HG03196 (cell line): ENCODE data around the gene PI4K2B.
"Not testable (repeated sequence)": the region's sequence is repeated elsewhere in the genome, so short reads cannot be mapped to it uniquely, and the experiment has no call there.

Experiments
- ATAC-seq: cut with Tn5 transposase; IDR thresholded peaks from one replicate; pipeline ENCODE4 v1.9.1; 2021; ENCODE audit not compliant: unreplicated experiment

The PI4K2B gene

GRCh38 chr4:25233737-25234389 lies at the start of gene PI4K2B:
PI4K2B (plus strand) TSS chr4:25234033; CDS start chr4:25234164, 131 bp downstream.
- ATAC-seq = peak; percentile 75

GRCh38 chr4:25184056-25184455 lies 49.8 kb upstream of the PI4K2B start:
- no peak for ATAC-seq

DNA sequence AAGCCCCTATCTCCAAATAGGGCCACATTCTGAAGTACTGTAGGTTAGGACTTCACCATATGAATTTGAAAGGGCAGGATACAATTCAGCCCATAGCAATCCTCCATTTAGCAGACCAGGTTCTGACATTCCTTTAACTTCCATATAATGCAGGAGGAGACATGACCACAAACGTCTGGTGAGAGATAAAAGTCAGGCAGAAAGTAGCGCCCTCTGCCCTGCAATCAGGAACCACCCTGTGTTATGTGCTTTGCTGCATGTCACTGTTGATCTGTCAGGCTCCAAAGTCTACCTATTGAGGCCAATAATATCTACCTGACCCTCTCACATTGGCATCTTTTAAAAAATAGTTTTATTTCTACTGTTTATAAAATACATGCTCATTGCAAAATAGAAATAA lies 43.4 kb upstream of the PI4K2B start:
- ATAC-seq = no peak

DNA sequence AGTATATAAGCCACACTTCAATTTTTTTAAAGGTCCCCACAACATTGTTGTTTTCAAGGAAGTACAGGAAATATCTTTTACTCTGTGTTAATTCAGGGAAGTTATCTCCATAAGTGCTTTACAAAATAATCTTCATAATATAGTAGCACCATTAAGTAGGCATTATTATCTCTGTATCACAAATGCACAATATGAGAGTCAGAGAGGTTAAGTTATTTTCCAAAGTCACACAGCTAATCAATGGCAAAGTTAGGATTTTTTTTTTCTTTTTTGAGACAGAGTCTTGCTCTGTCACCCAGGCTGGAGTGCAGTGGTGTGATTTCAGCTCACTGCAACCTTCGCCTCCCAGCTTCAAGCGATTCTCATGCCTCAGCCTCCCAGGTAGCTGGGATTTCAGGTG lies 35.1 kb upstream of the PI4K2B start:
- ATAC-seq = no peak

DNA sequence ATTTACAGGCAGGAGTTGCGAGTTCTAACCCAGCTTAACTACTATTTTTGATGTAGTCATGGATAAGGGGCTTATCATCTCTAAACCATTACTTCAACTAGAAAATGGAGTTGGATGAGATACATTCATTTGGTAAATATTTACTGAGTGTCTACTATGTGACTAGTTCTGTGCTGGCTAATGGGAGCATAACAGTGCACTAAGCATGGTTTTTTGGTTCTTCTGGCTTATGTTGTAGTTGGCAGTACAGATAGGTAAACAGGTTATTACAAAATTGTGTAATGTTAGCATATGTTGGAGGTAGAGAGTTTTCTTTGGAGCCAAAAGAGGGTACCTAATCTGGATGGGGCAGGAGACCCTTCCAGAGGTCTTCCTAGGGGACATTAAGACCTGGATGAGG lies 25.8 kb upstream of the PI4K2B start:
- no peak for ATAC-seq

- ATAC-seq = no peak
Observed at GRCh38 chr4:25209702-25210101, 24.1 kb upstream of the PI4K2B start.

GRCh38 chr4:25211721-25212120 lies 22.1 kb upstream of the PI4K2B start:
- no peak for ATAC-seq

DNA sequence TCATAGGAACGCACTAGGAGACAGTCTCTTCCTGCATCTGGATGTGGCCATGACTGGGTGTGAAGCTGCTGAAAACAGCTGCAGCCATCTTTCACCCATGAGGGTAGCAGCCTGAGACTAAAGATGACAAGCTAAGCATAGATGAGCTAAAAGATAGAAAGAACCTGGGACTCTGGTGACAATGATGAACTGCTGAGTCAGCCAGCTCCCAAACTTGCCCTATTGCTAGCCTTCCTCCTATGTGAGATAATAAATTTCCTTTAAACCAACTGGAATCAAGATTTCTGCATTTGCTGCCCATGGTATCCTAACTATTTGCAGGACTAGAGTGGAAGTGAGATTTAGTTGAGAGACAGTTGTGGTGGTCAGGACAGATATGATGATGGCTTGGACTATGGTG lies 21.0 kb upstream of the PI4K2B start:
- no peak for ATAC-seq

DNA sequence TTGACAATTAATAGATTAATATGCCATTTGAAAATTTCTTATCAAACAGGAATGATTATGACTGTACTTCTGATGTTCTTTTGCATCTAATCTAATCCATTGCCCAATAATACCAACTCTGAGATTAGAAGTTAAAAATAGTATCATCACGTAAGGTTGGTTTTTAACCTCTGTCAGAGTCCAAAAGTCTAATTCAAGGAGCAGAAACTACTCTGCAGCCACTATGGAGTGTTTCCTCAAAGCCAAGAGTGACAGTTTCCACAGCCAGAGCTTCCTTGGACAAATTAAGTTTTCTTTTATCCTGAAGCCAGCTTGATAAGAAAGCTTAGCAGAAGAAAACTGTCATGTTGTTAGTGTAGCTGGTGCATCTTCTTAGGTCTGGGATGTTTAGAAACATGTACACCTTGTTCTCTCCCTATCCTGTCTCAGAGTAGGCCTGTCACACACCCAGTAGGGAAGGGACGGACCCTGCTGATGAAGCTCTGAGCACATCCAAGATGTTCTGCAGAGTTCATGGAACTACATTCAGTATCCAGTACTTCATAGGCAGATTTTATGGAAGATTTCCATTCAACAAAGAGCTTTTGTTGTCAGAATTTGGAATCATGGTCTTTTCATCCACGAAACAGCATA lies 20.4 kb upstream of the PI4K2B start:
- ATAC-seq = no peak

DNA sequence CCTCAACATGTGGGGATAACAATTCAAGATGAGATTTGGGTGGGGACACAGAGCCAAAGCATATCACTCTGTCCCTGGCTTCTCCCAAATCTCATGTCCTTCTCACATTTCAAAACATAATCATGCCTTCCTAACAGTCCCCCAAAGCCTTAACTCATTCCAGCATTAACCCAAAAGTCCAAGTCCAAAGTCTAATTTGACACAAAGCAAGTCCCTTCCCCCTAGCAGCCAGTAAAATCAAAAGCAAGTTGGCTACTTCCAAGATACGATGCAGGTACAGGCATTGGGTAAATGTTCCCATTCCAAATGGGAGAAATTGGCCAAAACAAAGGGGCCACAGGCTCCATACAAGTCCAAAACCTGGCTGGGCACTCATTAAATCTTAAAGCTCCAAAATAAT lies 19.1 kb upstream of the PI4K2B start:
- not testable (repeated sequence) for ATAC-seq

DNA sequence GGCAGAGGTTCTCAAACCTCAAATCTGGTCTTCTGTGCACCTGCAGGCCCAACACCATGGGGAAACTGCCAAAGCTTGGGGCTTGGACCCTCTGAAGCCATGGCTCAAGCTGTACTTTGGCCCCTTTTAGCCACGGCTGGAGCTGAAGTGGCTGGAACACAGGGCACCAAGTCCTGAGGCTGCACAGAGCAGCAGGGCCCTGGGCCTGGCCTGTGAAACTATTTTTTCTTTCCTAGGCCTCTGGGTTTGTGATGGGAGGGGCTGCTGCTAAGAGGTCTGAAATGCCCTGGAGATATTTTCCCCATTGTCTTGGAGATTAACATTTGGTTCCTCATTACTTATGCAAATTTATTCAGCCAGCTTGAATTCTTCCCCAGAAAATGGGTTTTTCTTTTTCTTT lies 18.3 kb upstream of the PI4K2B start:
- ATAC-seq = no peak

DNA sequence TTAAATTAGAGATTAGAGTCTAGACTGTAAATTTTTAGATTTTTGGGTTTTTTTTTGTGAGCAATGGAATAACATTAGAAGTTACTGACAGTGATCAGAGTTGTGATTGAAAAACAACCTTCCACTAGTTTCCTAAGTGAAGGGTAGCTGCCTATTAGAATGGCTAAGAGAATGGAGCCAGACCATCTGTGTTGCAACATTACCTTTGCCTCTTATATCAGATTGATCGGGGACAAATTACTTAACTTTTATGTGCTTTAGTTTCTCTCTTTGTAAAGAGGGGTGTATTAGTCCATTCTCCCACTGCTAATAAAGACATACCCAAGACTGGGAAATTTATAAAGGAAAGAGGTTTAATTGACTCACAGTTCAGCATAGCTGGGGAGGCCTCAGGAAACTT lies 12.5 kb upstream of the PI4K2B start:
- ATAC-seq = no peak

DNA sequence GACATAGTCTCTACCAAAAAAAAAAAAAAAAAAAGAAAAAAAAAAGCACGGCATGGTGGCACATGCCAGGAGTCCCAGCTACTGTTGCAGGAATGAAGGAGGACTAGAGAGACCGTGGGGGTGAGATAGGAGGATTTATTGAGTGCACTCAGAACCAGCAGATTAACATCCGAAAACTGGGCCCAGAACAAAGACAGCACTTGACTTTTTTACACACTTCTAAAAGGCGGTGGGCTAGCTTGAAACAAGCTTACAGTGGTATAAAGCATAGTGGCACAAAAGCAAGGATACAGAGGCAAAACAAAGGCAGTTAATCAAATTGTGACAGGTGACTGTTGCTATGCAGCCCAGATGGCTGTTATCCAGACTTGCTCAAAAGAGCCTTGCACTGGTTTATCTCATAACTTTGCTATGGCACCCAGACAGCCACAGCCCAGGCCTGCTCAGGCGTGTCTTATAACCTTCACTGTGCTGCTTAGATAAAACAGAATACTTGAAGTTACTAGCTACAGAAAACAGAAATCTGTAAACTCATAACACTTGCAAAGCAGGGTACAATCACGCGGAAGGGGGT lies 9.9 kb upstream of the PI4K2B start:
- no peak for ATAC-seq

- ATAC-seq = no peak
Observed at GRCh38 chr4:25229804-25230203, 4.0 kb upstream of the PI4K2B start.

DNA sequence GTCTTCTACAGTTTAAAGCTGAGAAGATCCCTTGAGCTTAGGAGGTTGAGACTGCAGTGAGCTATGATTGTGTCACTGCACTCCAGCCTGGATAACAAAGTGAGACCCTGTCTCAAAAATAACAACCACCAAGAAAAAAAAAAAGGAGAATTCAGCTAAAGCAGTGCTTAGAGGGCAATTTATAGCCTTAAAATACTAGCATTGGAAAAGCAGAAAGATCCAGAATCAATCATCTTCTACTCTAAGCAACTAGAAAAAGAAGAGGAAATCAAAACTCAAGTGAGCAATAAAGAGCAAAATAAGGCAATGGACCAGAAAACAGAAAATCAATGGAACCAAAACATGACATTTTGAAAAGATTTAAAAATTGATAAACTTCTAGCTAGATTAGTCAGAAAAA lies 639 bp upstream of the PI4K2B start:
- ATAC-seq = no peak

- peak; percentile 70 for ATAC-seq
Observed at GRCh38 chr4:25234390-25235370, 847 bp downstream of the PI4K2B start.

GRCh38 chr4:25235401-25235800 lies 1.6 kb downstream of the PI4K2B start:
- ATAC-seq = no peak

GRCh38 chr4:25236030-25236429 lies 2.2 kb downstream of the PI4K2B start:
- ATAC-seq = not testable (repeated sequence)

- ATAC-seq = no peak
Observed at GRCh38 chr4:25236971-25237370, 3.1 kb downstream of the PI4K2B start.

DNA sequence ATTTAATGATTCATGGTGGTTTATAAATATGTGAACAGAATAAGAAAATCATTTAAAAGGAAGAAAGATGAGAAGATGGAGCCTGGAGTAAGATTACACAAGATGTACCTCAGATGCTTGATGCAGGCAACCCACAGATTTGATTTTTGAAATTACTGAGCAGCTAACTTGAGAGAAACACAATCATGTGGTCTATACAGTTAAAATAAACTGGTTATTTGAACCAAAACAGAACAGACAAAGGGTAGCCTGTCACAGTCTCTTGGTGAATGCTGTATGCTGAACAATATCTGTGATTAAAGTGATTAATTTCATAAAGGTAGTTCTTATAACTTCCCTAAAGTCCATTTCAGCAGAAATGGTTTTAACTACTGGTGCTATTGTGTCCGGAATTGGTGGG lies 4.2 kb downstream of the PI4K2B start:
- ATAC-seq = no peak

DNA sequence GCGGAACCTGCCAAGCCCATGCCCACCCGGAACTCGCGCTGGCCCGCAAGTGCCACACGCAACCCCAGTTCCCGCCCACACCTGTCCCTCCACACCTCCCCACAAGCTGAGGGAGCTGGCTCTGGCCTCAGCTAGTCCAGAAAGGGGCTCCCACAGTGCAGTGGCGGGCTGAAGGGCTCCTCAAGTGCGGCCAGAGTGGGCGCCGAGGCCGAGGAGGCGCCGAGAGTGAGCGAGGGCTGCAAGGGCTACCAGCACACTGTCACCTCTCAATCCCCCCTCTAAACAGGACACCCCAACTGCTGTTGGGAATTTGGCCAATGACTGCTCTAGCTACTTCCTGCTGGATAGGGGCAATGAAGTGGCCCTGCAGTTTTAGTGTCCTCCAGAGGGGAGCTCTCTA lies 5.7 kb downstream of the PI4K2B start:
- not testable (repeated sequence) for ATAC-seq
